GM23338 (cell line): Measurements from ENCODE around the gene RCOR1. TPM values are rescaled to one million over a fixed set of nuclear protein-coding genes. Genes with fewer than 3 reads are reported as not detected.
"Not testable (repeated sequence)": the region's sequence is repeated elsewhere in the genome, so short reads cannot be mapped to it uniquely, and the experiment has no call there.

Experiments used
- ATAC-seq: fragments of 200-7000 bp; cut with Tn5 transposase; 3 replicates; pipeline ENCODE4 v1.9.1; 2020
- DNase-seq: peaks from one replicate; pipeline ENCODE4 v3.0.0-alpha.2; 2015; ENCODE audit warnings: low spot score
- H2AFZ ChIP-seq: fragments of 200-600 bp; sonication (generic); 2 replicates; pipeline ENCODE4 v1.8.0; 2016; ENCODE audit warnings: antibody characterized with exemption, mild to moderate bottlenecking, moderate library complexity
- H3F3A ChIP-seq: fragments of 200-600 bp; sonication (generic); replicated peaks from 2 replicates; pipeline ENCODE4 v1.8.0; 2017; ENCODE audit warnings: antibody characterized with exemption, mixed run types, low read depth
- H3K27ac ChIP-seq: fragments of 200-600 bp; sonication (generic); 2 replicates; pipeline ENCODE4 v1.6.1; 2016; ENCODE audit warnings: low read depth
- H3K27me3 ChIP-seq: fragments of 200-600 bp; sonication (generic); 2 replicates; pipeline ENCODE4 v1.8.0; 2016; ENCODE audit warnings: mild to moderate bottlenecking, mixed run types, moderate library complexity; ENCODE audit not compliant: insufficient read depth
- H3K36me3 ChIP-seq: fragments of 200-600 bp; sonication (generic); 2 replicates; pipeline ENCODE4 v1.8.0; 2016; ENCODE audit warnings: mild to moderate bottlenecking; ENCODE audit not compliant: insufficient read depth
- H3K4me1 ChIP-seq: fragments of 200-600 bp; sonication (generic); 2 replicates; pipeline ENCODE4 v1.8.0; 2016; ENCODE audit warnings: mild to moderate bottlenecking, moderate library complexity; ENCODE audit not compliant: insufficient read depth
- H3K4me2 ChIP-seq: fragments of 200-600 bp; sonication (generic); 2 replicates; pipeline ENCODE4 v1.7.1; 2017; ENCODE audit warnings: mixed run types
- H3K4me3 ChIP-seq: fragments of 200-600 bp; sonication (generic); 2 replicates; pipeline ENCODE4 v1.6.1; 2016; ENCODE audit warnings: mixed run types
- H3K79me2 ChIP-seq: fragments of 200-600 bp; sonication (generic); replicated peaks from 2 replicates; pipeline ENCODE4 v1.8.0; 2017; ENCODE audit warnings: mild to moderate bottlenecking; ENCODE audit not compliant: insufficient read depth
- H3K9me2 ChIP-seq: fragments of 200-600 bp; sonication (generic); 2 replicates; pipeline ENCODE4 v1.8.0; 2017; ENCODE audit not compliant: insufficient read depth
- H4K20me1 ChIP-seq: fragments of 200-600 bp; sonication (generic); replicated peaks from 2 replicates; pipeline ENCODE4 v1.8.0; 2017; ENCODE audit warnings: mild to moderate bottlenecking; ENCODE audit not compliant: insufficient read depth
- H3K27ac Mint-ChIP-seq: 2 replicates; pipeline ENCODE4 v1.8.0; 2020; ENCODE audit warnings: inconsistent platforms, mild to moderate bottlenecking, moderate library complexity, mixed read lengths
- H3K27me3 Mint-ChIP-seq: 3 replicates; pipeline ENCODE4 v1.8.0; 2022; ENCODE audit warnings: low read depth, mild to moderate bottlenecking, moderate library complexity, mixed read lengths, inconsistent platforms; ENCODE audit not compliant: insufficient read depth, poor library complexity
- H3K36me3 Mint-ChIP-seq: 3 replicates; pipeline ENCODE4 v1.8.0; 2021; ENCODE audit warnings: low read depth, mild to moderate bottlenecking, inconsistent platforms, moderate library complexity, mixed read lengths
- H3K4me1 Mint-ChIP-seq: 3 replicates; pipeline ENCODE4 v1.8.0; 2020; ENCODE audit warnings: mild to moderate bottlenecking, inconsistent platforms, mixed read lengths
- H3K4me3 Mint-ChIP-seq: 3 replicates; pipeline ENCODE4 v1.8.0; 2021; ENCODE audit warnings: moderate library complexity, mild to moderate bottlenecking, inconsistent platforms, mixed read lengths
- H3K9me3 Mint-ChIP-seq: 3 replicates; pipeline ENCODE4 v1.8.0; 2020; ENCODE audit warnings: moderate library complexity, mild to moderate bottlenecking, inconsistent platforms, mixed read lengths
- CREB1 ChIP-seq: fragments of 250-450 bp; sonication (Bioruptor Pico); IDR thresholded peaks from 2 replicates; pipeline ENCODE4 v1.5.0; 2020; ENCODE audit warnings: low read depth, mild to moderate bottlenecking, moderate library complexity
- JUNB ChIP-seq: IDR thresholded peaks from one replicate; pipeline ENCODE4 v1.6.1; 2016; ENCODE audit warnings: antibody characterized with exemption; ENCODE audit not compliant: unreplicated experiment
- polyA plus RNA-seq: library from polyadenylated mRNA; unstranded; fragments of >200 nt; fragmentation: Nextera tagmentation; extraction: Ambion mirVana; gene quantifications from 2 replicates; pipeline ENCODE4 v1.2.1, GENCODE V29; 2016
- total RNA-seq: library from RNA; depleted of rRNA; stranded (reverse); fragments of >200 nt; shearing (Covaris generic); gene quantifications from 2 replicates; pipeline ENCODE4 v1.2.3, GENCODE V29; 2014
- TF ChIP-seq, protein P1 (sequence below): IDR thresholded peaks from 2 replicates; pipeline ENCODE4 v1.6.1; 2016; ENCODE audit warnings: antibody characterized with exemption
- TF ChIP-seq, protein P2 (sequence below): IDR thresholded peaks from one replicate; pipeline ENCODE4 v1.6.1; 2018; ENCODE audit warnings: antibody characterized with exemption; ENCODE audit not compliant: unreplicated experiment

The RCOR1 gene
- total and polyA plus RNA-seq, 2 experiments from 2014 or later = 7.6 to 26.1 TPM

DNA sequence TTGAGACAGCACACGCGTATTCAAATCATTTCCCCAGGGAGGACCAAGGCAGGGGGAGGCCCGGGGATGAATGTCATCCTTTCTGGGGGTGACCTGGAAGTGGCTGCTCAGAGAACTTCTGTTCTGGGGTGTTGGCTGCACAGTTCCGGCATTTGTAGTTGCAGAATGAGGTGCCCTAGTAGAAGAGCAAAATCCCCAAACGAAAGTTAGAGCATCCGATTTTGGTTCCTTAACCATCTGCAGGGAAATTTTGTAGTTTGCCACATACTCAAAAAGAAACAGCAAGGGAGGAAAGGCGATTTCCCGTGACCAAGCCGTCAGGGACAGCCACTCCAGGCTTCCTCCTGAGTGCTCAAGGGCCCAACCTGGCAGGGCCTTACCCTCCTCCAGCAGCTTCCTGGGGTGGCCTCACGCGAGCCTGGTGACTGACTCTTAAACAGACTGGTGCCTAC is 171.8 kb downstream of the RCOR1 start:
- Histone ChIP-seq H3K4me3 (no peak overlapping the region), H3F3A (no peaks in the 10 kb centered on the region), H3K27me3 (no peaks in the 10 kb centered on the region), H3K79me2 (no peaks in the 10 kb centered on the region), H4K20me1 (no peaks in the 10 kb centered on the region), H3K4me2 (no peak overlapping the region), H3K4me1 (peaks cover 14% of the 10 kb centered on the region), H3K9me2 (no peaks in the 10 kb centered on the region), H3K36me3 (no peaks in the 10 kb centered on the region), H3K27ac (no peak overlapping the region), H2AFZ (no peak overlapping the region)
- no peak for ATAC-seq
- H3K4me1 Mint-ChIP-seq = peaks cover 26% of the 10 kb centered on the region
- peaks cover 7% of the 10 kb centered on the region for H3K27me3 Mint-ChIP-seq
- no peaks in the 10 kb centered on the region for H3K9me3 Mint-ChIP-seq
- no peaks in the 10 kb centered on the region for H3K36me3 Mint-ChIP-seq
- no peak overlapping the region for H3K4me3 Mint-ChIP-seq
- no peak overlapping the region for H3K27ac Mint-ChIP-seq
- TF ChIP-seq, protein P1, sequence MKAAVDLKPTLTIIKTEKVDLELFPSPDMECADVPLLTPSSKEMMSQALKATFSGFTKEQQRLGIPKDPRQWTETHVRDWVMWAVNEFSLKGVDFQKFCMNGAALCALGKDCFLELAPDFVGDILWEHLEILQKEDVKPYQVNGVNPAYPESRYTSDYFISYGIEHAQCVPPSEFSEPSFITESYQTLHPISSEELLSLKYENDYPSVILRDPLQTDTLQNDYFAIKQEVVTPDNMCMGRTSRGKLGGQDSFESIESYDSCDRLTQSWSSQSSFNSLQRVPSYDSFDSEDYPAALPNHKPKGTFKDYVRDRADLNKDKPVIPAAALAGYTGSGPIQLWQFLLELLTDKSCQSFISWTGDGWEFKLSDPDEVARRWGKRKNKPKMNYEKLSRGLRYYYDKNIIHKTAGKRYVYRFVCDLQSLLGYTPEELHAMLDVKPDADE = no peak
- TF ChIP-seq, protein P2, sequence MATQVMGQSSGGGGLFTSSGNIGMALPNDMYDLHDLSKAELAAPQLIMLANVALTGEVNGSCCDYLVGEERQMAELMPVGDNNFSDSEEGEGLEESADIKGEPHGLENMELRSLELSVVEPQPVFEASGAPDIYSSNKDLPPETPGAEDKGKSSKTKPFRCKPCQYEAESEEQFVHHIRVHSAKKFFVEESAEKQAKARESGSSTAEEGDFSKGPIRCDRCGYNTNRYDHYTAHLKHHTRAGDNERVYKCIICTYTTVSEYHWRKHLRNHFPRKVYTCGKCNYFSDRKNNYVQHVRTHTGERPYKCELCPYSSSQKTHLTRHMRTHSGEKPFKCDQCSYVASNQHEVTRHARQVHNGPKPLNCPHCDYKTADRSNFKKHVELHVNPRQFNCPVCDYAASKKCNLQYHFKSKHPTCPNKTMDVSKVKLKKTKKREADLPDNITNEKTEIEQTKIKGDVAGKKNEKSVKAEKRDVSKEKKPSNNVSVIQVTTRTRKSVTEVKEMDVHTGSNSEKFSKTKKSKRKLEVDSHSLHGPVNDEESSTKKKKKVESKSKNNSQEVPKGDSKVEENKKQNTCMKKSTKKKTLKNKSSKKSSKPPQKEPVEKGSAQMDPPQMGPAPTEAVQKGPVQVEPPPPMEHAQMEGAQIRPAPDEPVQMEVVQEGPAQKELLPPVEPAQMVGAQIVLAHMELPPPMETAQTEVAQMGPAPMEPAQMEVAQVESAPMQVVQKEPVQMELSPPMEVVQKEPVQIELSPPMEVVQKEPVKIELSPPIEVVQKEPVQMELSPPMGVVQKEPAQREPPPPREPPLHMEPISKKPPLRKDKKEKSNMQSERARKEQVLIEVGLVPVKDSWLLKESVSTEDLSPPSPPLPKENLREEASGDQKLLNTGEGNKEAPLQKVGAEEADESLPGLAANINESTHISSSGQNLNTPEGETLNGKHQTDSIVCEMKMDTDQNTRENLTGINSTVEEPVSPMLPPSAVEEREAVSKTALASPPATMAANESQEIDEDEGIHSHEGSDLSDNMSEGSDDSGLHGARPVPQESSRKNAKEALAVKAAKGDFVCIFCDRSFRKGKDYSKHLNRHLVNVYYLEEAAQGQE = no peak
- no peak for TF ChIP-seq CREB1
- TF ChIP-seq JUNB = no peak
- no peak for DNase-seq

DNA sequence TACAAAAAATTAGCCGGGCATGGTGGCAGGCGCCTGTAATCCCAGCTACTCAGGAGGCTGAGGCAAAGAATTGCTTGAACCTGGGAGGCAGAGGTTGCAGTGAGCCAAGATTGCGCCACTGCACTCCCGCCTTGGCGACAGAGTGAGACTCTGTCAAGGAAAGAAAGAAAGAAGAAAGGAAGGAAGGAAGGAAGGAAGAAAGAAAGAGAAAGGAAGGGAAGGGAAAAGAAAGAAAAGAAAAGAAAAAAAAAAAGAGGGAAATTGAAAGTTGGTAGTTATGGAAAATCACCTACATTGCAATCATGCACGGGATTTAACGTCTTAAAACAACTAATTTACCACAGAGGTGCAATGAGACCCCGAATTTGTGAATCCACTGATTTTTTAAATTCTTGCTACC is 173.3 kb downstream of the RCOR1 start:
- not testable (repeated sequence) for ATAC-seq, H3K27me3 ChIP-seq, H3K36me3 ChIP-seq, H3K4me3 ChIP-seq, H3K36me3 Mint-ChIP-seq, H3K9me2 ChIP-seq, H3K27ac Mint-ChIP-seq, H3K9me3 Mint-ChIP-seq, H2AFZ ChIP-seq, H3K4me2 ChIP-seq, H3K79me2 ChIP-seq, H3K27ac ChIP-seq, H3K4me3 Mint-ChIP-seq, H4K20me1 ChIP-seq, H3F3A ChIP-seq, H3K4me1 ChIP-seq, DNase-seq
- H3K4me1 Mint-ChIP-seq = peaks cover 13% of the 10 kb centered on the region
- peaks cover 14% of the 10 kb centered on the region for H3K27me3 Mint-ChIP-seq
